GM19025 (cell line): Measurements from ENCODE around the gene SNX19.
A peak's percentile ranks its signal among the peaks of the same experiment; 100 is the strongest.

Source experiments
- ATAC-seq: cut with Tn5 transposase; IDR thresholded peaks from one replicate; pipeline ENCODE4 v1.9.1; 2021; ENCODE audit warnings: mild to moderate bottlenecking, low read depth, moderate library complexity; ENCODE audit not compliant: unreplicated experiment

The SNX19 gene

GRCh38 chr11:130848361-130849214 lies 67.7 kb downstream of the SNX19 start:
- ATAC-seq = no peak

GRCh38 chr11:130847517-130847916 lies 68.8 kb downstream of the SNX19 start:
- no peak for ATAC-seq

GRCh38 chr11:130846606-130847005 lies 69.7 kb downstream of the SNX19 start:
- ATAC-seq = no peak

GRCh38 chr11:130842001-130842400 lies 74.3 kb downstream of the SNX19 start:
- ATAC-seq = no peak

GRCh38 chr11:130840679-130841078 lies 75.6 kb downstream of the SNX19 start:
- no peak for ATAC-seq

- no peak for ATAC-seq
These were observed 76.2 kb downstream of the SNX19 start for GRCh38 chr11:130839981-130840666.

GRCh38 chr11:130837194-130837593 lies 79.1 kb downstream of the SNX19 start:
- ATAC-seq = no peak

- no peak for ATAC-seq
These were observed 81.4 kb downstream of the SNX19 start for GRCh38 chr11:130834886-130835285.

- ATAC-seq = no peak
These were observed 83.5 kb downstream of the SNX19 start for GRCh38 chr11:130832566-130833425.

GRCh38 chr11:130831976-130832375 lies 84.3 kb downstream of the SNX19 start:
- ATAC-seq = no peak

GRCh38 chr11:130831506-130831905 lies 84.8 kb downstream of the SNX19 start:
- ATAC-seq = no peak

GRCh38 chr11:130830566-130830965 lies 85.7 kb downstream of the SNX19 start:
- ATAC-seq = no peak

GRCh38 chr11:130829920-130830511 lies 86.3 kb downstream of the SNX19 start:
- ATAC-seq = no peak

GRCh38 chr11:130828741-130829140 lies 87.5 kb downstream of the SNX19 start:
- no peak for ATAC-seq

- peak; percentile 53 for ATAC-seq
These were observed 88.6 kb downstream of the SNX19 start for GRCh38 chr11:130827451-130828377.

GRCh38 chr11:130826572-130826971 lies 89.7 kb downstream of the SNX19 start:
- no peak for ATAC-seq

GRCh38 chr11:130825983-130826382 lies 90.3 kb downstream of the SNX19 start:
- ATAC-seq = no peak

- ATAC-seq = no peak
These were observed 90.7 kb downstream of the SNX19 start for GRCh38 chr11:130825561-130825960.
